Measurements from ENCODE around the gene EIF4E1B.

DNA sequence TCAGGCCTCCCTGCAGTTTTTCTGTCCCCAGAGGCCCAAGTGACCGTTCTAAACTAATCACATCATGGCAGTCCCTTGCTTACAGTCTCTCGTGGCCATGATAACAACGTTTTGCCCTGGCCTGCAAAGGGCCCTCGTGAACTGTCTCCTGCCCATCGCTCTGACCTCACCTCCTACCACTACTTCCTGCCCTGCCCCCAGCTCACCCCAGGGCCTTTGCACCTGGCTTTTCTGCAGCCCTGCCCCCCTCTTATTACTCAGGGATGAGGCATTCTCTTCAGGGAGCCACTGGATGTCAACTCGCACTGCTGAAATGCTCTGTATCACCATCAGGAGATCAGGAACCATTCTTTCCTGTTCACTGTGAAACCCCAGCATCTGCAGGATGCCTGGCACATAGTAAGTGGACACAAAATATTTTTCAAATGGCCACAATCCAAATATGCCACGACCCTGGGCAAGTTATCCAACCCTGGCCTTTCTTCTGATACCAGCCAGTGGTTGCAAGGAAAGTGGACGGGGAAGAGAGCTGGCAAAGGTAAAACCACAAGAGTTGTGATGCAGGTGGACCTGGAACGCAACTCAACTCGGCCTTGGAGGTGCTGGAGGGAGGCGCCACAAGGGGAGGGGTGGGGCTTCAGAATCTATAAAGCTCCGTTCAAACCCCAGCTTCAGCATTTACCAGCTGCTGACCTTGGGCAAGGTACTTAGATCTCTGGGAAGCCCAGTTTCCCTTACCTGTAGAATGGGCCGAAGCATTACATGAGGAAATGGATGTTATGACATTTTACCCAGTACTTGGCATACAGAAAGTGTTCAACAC, 1.9 kb upstream of the EIF4E1B start:
- TF ChIP-seq, protein P1, sequence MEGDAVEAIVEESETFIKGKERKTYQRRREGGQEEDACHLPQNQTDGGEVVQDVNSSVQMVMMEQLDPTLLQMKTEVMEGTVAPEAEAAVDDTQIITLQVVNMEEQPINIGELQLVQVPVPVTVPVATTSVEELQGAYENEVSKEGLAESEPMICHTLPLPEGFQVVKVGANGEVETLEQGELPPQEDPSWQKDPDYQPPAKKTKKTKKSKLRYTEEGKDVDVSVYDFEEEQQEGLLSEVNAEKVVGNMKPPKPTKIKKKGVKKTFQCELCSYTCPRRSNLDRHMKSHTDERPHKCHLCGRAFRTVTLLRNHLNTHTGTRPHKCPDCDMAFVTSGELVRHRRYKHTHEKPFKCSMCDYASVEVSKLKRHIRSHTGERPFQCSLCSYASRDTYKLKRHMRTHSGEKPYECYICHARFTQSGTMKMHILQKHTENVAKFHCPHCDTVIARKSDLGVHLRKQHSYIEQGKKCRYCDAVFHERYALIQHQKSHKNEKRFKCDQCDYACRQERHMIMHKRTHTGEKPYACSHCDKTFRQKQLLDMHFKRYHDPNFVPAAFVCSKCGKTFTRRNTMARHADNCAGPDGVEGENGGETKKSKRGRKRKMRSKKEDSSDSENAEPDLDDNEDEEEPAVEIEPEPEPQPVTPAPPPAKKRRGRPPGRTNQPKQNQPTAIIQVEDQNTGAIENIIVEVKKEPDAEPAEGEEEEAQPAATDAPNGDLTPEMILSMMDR (IDR thresholded peaks at IDR 0.05): no peak
- no peak for TF ChIP-seq POLR2AphosphoS5 (IDR thresholded peaks at IDR 0.05)
